T47D (cell line): ENCODE data around the gene TXNDC15.
"Not testable (repeated sequence)": the region's sequence is repeated elsewhere in the genome, so short reads cannot be mapped to it uniquely, and the experiment has no call there.

Source experiments
- DNase-seq, 2 experiments: peaks; one replicate each; pipeline versions ENCODE4 v3.0.0 to v3.0.0-alpha.2; 2011 to 2012; ENCODE audit warnings: low read depth in 1 of 2, low spot score in 1 of 2
- JUND ChIP-seq: IDR thresholded peaks from 2 replicates; pipeline ENCODE4 v1.6.1; 2012; ENCODE audit warnings: low read depth
- in situ Hi-C: cut with HindIII; loops from 2 replicates; pipeline ENCODE4 v1.10.0; 2016; ENCODE audit warnings: low sequenced_read_pairs, low pct_unique_long_range_greater_than_20kb

Gene TXNDC15

DNA sequence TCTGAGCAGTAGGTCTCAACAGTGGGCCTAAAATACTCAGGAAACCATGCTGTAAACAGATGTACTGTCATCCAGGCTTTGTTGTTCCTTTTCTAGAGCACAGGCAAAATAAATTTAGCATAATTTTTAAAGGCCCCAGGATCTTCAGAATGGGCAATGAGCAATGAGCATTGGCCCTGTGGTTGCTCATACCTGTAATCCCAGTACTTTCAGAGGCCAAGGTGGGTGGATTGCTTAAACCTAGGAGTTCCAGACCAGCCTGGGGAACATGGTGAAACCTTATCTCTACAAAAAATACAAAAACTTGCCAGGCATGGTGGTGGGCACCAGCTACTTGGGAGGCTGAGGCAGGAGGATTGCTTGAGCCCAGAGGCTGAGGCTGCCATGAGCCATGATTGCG, 17.3 kb downstream of the TXNDC15 start:
- DNase-seq = no peak
- no peak for TF ChIP-seq JUND
- in situ Hi-C loops = no loop called here

DNA sequence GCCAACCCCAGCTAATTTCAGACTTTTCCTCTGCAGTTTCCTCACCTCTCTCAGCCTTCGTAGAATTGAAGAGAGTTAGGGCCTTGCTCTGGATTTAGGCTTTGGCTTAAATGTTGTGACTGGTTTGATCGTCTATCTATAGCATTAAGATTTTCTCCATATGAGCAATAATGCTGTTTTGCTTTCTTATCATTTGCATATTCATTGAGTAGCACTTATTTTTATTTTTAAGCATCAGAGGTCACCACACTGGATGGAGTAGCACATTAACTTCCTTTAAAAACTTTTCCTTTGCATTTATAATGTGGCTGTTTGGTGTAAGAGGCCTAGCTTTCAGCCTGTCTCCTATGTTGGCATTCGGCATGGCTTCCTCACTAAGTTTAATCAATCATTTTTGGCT, 18.1 kb downstream of the TXNDC15 start:
- in situ Hi-C loops = no loop called here
- no peak for DNase-seq
- no peak for TF ChIP-seq JUND

DNA sequence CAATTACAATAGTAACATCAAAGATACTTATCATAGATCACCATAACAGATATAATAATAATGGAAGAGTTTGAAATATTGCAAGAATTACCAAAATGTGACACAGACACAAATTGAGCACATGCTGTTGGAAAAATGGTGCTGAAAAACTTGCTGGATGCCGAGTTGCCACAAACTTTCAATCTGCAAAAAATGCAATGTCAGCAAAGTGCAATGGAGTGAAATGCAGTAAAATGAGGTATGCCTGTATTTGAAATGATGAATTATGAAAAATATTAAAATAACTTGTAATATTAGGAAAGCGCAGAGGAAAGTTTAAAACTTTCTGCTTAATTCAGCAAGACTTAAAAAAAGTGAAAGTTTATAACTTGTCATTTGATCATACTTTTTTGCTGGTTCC, 18.8 kb downstream of the TXNDC15 start:
- no peak for DNase-seq
- TF ChIP-seq JUND = no peak
- in situ Hi-C loops = no loop called here

DNA sequence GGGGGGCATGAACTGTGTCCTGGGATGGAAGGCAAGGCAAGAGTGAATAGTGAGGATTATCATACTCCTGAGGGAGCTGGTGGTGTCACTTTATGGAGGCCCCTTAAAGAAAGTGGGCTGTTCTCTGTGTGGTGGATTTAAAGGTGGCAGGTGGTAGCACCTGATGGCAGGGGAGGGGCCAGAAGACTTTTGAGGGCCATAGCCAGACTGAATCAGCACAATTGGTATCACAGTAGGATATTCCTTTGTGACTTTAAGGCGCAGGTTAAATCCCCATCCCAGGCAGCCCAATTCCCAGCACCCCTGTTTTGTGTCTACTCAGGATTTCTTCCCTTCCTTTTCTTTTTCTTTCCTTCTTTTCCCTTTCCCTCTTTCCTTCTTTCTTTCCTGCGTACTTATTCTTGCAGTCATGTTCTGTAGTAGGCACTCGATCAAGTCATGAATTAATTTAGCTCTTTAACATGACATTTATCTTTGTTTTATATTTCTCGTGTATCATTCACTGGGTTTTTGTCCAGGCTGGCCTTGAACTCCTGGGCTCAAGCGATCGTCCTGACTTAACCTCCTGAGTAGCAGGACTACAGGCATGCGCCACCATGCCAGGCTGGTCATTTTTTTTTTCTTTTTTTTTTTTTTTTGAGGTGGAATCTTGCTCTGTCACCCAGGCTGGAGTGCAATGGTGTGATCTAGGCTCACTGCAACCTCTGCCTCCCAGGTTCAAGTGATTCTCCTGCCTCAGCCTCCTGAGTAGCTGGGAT, 19.8 kb downstream of the TXNDC15 start:
- DNase-seq = no peak
- in situ Hi-C loops = no loop called here
- no peak for TF ChIP-seq JUND

DNA sequence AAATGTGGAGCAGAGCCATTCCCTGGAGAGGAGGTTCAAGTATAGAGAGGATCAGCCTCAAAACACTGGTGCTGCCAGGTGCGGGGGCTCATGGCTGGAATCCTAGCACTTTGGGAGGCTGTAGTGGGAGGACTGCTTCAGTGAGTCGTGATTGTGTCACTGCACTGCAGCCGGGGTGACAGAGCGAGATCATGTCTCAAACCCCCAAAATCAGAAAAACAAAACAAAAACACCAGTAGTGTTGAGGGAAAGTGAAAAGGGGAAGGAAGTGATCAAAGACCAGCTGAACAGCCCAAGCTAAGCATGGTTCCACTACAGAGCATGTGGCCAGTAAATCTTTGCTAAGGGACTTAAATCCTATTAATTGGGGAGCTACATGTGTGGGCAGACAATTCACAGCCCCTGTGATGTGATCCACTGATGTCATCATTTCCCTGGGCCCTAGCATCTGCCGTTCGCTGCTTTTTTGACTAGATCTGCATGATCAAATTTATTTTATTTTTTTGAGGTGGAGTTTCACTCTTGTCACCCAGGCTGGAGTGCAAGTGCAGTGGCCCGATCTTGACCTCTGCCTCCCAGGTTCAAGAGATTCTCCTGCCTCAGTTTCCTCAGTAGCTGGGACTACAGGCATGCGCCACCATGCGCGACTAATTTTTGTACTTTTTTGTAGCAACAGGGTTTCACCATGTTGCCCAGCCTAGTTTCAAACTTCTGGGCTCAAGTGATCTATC, 28.1 kb downstream of the TXNDC15 start:
- DNase-seq = no peak
- in situ Hi-C loops = no loop called here

DNA sequence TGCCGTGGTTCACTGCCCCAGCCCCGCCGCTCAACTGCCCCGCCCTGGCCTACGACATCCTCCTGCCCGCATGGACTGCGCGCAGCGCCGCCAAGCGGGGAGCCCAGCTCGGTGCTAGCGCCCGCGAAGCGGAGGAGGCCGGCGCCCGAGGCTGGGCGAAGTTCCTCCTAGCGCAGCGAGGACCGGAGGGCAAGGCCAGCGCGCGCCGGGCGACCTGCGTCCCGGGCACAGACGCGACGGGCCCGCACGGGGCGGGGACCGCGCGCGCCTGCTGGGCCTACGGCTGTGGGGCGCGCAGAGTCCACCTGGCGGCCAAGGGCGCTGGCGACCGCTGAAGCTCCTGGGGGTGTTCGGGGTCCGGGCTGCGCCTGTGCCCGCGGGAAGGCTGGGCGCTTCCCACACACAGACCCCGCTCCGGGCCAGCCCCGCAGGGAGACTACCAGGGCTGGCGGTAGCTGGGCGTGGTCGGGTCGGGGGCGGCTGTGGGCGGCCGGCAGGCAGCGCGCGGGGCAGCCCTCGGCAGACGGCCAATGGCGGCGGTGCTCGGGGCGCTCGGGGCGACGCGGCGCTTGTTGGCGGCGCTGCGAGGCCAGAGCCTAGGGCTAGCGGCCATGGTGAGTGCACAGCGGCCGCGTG, 30.6 kb downstream of the TXNDC15 start, which contains the start of gene PCBD2:
Gene PCBD2 (plus strand): TSS at position 522 of the 636 bp plus-strand sequence. CDS start 9 bp downstream, at position 531.
- in situ Hi-C loops = no loop called here
- TF ChIP-seq JUND = no peak
- DNase-seq = peak; percentile 73 to 95

More for the DNA sequence above, 28.1 kb downstream of the TXNDC15 start:
- no peak for TF ChIP-seq JUND

DNA sequence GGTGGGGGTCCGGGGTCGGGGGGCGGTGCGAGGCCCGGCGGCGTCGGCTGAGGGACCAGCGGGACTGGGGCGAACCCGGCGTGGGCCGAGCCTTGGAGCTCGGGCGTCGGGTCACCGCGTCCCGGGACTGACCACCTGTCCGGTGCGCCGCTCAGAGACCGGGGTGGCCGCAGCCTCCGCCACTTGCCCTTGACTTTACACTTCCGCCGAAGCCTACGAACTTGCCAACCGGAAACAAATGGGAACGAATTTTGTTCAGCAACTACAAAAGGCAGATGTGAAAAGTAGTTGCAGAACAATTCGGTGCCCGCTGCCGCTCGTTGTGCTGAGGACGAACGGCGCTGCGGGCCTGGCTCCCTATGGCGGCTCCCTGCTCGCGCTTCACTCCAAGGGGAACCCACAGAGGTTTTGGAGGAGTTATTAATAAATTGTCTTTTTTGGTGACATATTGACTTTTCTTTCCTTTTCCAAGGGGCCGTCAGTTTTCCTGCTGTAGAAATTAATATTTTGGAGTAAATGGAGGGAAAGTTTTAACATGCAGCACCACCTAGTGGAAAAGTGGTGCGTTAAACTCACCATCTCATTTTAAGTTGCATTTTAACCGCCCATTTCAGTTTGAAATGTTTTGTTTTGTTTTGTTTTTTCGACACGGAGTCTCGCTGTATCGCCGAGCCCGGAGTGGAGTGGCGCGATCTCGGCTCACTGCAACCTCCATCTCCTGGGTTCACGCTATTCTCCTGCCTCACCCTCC, 31.2 kb downstream of the TXNDC15 start:
- TF ChIP-seq JUND = no peak
- in situ Hi-C loops = no loop called here
- peak; percentile 43 to 80 for DNase-seq

DNA sequence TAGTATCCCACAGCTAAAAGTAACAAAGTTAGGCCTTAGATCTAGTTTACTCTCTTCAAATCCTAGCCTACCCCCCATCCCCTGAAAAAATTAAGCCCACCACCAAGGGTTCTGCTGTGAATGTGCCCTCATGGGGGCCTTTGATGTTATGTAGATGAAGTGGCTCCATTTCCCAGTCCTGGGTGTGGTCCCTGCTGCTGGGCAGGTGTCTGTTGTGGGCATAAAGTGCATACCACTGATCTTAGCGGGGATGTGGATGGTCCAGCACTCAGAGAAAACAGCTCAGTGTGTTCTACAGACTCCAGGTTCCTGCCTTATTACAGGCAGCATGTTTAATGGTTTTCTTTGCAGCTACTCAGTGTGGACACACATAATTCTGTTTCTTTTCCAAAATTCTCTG, 32.6 kb downstream of the TXNDC15 start:
- TF ChIP-seq JUND = no peak
- in situ Hi-C loops = no loop called here
- no peak for DNase-seq

DNA sequence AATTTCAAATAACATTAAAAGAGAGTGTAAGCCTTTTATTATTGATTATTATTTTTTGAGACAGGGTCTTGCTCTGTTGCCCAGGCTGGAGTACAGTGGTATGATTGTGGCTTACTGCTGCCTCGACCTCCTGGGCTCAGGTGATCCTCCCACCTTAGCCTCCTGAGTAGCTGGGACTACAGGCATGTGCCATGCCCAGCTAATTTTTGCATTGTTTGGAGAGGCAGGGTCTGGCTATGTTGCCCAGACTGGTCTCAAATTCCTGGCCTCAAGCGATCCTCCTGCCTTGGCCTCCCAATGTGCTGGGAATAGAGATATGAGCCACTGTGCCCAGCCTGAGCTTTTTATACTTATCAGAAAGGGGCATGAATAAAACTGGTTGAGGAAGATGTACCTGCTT, 36.6 kb downstream of the TXNDC15 start:
- in situ Hi-C loops = not testable (repeated sequence)

DNA sequence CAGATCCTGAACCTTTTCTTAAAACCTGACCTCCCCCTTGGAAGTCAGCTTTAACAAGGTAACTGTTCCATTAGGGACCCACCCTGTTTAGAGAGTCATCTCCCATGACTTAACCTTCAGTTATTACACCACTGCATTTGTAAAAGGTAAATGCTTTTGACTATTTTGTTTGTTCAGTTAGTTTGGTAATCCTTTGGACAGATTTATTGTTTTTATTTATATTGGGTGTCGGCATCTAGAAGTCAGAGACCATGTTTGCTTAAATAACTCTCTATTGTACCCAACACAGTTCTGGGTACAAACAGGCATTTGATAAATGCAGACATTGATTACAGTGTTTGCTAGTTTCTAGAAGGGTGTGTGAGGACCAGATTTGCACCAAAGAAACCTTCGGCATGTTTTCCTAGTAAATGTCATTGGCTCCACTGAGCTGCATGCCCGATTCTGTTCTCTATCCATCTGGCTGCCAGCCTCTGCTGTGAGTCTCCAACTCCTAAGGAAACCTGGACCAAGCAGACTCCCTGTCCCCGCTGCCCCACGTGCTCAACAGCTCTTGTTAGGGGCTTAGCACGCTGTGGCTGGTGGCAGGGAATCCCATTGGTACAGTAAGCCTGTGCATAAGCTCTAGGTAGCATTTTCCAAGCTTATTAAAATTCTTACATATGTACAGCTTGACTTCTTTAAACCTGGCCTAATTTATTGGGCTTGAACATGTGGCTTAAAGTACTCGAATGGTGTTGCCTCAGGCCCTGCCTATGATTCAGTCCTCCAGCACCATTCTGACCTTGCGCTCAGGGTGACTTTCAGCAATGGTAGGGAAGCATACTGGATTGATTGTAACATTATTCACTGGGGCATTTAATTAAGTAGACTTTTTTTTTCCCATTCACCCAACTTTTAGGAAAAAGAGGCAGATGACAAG, 37.4 kb downstream of the TXNDC15 start:
- no peak for DNase-seq
- in situ Hi-C loops = no loop called here
- no peak for TF ChIP-seq JUND

More for the DNA sequence above, 36.6 kb downstream of the TXNDC15 start:
- DNase-seq = not testable (repeated sequence)

DNA sequence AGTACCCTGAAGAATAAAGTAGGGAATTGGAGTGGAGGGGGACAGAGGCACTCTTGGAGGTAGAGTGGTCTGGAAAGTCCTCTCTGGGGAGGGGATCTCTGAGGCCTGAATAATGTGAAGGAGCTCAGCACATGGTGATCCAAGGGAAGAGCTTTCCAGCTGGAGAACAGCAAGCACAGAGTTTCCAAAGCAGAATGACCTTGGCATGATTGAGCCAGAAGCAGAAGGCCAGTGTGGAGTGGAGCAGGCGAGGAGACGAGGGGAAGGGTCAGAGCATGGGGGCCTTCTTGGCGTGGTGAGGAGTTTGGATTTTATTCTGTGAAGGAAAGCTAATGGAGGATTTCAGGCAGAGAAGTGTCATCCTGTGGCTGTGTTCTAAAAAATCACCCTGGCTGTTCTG, 39.1 kb downstream of the TXNDC15 start:
- DNase-seq = no peak
- in situ Hi-C loops = no loop called here
- TF ChIP-seq JUND = no peak
